Activated CD8-positive, alpha-beta memory T cell treated with anti-CD3 and anti-CD28 coated beads, Interleukin-2, amount 50 U/mL, for 24 hours (primary cell): ENCODE results near the gene MAGI2.

Experiments
- DNase-seq: peaks from one replicate; pipeline ENCODE4 v3.0.0-alpha.2; 2020; ENCODE audit errors: extremely low read depth

The MAGI2 gene

DNA sequence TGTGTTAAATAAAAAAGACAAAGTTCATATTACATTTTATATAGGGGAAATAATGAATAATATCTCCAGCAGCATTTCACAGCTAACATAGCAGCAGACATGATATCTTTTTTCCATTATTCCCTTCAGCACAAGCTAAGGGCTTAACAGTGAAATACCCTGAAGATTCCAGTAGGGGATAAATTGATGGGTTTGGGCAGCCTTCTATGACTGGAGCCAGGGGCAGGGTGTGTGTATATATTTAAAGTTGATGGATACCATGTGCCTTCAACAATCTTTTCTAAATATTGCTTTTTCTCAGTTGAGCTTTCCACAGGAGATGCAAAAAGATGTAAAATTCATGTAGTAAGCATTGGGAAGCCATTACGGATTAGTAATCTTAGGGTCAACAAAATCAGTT is 151.2 kb downstream of the MAGI2 start:
- no peak for DNase-seq

DNA sequence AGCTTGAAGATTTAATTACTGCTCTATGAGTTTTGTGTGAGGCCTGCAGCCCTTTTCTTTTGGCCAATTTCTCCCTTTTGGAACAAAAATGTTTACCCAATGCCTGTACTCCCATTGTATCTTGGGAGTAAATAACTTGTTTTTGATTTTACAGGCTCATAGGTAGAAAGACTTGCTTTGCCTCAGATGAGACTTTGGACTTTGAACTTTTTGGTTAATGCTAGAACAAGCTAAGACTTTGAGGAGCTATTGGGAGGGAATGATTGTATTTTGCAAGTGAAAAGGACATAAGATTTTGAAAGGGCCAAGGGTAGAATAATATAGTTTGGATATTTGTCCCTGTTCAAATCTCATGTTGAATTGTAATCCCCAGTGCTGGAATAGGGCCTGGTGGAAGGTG is 152.0 kb downstream of the MAGI2 start:
- no peak for DNase-seq

DNA sequence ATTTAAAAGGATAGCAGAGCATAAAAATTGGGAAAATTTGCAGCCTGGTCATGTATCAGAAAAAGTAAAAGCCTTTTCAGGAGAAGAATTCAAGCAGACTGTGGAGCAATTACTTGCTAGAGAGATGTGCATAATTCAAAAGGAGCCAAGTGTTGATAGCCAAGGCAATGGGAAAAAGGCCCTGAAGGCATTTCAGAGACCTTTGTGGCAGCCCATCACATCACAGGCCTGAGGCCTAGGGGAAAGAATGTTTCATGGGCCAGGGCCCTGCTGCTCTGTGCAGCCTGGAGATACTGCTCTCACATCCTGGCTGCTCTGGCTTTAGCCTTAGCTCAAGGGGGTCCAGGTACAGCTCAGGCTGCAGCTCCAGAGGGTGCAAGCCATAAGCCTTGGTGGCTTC is 152.9 kb downstream of the MAGI2 start:
- no peak for DNase-seq

DNA sequence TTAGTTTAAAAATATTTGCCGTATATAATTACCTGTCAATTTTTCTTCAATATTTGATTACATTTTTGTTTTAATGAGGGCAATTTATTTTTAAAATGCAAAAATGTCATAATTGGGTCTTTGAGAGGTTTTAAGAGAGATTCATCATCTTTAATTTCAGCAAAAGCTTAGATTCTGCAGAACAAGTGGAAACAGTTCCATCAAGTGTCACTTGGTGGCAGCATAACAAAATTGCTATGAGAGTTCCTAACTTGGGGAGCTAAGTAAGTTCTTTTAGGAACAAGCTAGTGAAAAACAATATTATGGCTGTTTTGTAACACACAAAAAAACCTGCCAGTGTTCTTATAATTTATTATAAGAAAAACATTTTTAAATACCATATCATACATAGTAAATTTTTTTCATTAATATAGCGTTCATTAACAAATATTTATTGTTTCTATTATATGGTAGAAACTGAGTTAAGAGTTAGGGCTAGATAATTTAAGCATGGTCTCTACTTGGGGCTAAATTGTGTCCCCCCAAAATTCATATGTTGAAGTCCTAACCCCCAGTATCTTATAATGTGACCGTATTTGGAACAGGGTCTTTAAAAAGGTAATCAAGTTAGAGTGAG is 155.2 kb downstream of the MAGI2 start:
- no peak for DNase-seq

DNA sequence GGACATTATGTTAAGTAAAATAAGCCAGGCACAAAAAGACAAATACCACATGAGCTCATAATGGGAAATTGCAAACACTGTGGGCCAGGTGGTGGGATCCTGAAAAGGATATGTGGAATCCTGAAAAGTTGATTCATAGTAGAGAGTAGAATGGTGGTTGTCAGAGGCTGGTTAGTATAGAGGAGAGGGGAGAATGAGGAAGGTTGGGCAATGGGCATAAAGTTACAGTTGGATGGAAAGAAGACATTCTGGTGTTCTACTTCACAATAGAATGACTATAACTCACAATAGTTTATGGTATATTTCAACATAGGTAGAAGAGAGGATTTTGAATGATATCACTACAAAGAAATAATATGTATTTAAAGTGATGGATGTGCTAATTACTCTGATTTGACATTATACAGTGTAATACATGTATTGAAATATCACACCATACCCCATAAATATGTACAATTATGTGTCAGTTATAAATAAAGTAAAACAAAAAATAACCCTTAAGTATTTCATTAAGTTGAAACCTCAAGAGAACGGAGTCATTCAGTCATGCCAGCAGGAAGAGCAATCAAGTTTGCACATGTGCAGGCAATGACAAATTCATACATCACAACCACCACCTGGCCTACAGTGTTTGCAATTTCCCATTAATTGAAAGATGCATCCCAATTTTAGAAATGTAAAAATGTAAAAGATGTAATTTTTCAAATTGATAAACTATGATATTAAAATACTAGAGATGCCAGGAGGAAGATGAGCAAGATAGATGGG is 156.7 kb downstream of the MAGI2 start:
- DNase-seq: no peak

DNA sequence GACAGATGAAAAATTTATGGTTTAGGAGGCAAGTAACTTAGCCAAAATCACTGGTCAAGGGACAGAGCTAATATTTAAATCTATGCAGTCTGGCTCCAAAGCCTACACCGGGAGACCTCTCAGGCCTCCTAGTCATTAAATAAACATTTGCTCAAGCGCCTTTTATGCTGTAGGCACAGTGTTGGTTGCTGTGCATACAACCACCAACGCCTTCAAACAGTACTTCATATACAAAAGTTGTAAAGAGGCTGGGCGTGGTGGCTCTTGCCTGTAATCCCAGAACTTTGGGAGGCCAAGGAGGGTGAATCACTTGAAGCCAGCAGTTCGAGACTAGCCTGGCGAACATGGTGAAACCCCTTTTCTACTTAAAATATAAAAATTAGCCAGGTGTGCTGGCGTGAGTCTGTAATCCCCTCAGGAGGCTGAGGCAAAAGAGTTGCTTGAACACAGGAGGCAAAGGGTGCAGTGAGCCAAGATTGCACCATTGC is 159.8 kb downstream of the MAGI2 start:
- DNase-seq: no peak

DNA sequence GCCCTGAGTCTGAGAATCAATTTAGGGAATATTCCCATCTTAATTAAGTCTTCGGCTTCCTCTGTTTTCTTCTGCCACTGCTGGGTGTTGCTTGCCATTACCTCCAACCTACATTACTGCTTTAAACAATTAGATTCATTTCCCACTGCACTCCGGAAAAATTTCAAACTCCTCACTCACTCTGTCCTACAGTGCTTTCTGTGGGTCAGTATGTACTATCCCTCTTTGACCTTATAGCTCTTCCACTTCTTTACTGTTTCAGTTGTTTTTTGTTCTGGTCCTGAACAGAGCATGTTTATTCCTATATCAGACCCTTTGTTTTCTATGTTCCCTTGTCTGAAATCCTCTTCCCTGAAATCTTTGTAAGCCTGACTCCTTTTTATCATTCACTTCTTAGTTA is 160.6 kb downstream of the MAGI2 start:
- DNase-seq: no peak

DNA sequence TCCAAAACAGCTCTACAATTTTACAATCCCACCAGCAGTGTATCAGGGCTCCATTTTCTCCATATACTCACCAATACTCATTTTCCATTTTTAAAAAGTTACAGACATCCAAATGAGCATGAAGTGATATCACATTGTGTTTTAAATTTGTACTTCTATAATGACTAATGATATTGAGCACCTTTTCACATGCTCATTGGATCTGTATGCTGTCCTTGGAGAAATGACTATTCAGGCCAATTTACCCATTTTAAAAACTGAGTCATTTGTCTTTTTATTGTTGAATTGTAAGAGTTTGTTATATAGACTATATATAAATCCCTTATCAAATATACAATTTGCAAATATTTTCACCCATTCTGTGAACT is 162.0 kb downstream of the MAGI2 start:
- no peak for DNase-seq

DNA sequence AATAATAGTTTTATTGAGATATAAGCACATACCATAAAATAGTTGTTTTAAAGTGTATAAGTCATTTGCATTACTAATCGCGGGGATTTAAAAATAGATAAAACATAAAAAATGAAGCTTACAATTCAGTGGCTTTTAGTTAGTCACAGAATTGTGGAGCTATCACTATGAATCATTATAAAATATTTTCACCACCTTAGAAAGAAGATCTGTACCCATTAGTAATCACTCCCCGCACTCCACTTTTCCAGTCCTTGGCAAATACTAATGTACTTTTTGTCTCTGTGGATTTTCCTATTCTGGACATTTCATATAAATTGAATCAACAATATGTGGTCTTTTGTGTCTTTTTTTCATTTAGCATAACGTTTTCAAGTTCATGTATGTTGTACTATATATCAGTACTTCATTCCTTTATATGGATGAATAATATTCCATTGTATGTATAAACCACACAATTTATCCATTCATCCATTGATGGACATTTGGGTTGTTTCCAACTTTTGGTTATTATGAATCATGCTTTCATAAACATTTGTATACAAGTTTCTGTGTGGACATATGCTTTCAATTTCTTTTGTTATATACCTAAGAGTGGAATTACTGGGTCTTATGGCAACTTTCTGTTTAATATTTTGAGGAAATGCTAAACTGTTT is 162.5 kb downstream of the MAGI2 start:
- DNase-seq: no peak

DNA sequence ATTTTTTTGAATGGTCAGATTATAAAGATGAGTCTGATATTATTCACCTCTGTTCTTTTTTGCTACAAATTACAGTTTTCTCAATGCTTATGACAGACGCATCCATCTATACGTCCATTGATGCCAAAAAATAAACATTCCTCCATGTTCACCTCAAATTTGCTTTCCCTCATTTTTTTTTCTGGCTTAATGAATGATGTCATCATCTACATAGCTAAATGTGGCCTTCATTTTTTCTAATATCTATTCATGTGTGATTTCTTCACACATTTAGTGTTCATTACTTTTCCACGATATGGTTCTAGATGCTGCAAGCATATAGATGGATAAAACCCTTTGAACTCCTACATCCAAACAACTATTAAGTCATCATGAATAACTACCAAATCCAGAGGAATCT is 163.1 kb downstream of the MAGI2 start:
- no peak for DNase-seq

DNA sequence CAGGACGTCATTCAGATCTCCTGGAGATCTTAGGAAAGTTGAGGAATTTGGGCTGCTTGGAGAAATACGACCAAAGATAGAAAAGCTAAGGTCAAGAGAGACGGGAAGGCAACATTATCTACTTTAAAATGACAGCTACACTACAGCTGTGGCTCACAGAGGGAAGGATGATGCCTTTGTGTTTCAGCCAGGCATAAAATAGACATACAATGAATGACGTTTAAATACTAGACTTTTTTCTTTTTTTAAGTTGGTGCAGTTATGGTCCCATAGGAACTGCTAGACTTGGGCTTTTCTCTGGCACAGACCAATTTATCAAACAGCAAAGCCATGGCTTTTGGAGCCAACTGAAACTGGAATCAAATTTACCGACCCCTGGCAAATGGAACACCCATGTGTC is 164.8 kb downstream of the MAGI2 start:
- no peak for DNase-seq

DNA sequence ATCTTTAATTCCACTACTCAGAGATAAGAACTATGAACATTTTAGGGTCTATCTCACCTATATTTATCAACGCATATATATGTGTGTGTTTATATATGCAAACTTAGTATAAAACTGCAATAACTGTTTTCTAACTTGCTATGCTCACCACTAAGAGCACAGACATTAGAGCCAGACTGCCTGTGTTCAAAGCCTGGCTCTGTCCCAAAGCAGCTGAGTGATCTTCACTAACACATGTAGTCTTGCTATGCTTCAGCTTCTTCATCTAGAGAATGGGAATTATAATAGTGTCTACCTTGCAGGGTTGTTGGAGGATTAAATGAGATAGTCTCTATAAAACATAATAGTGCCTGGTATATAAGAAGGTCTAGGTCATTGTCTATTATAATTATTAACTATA is 165.5 kb downstream of the MAGI2 start:
- DNase-seq: no peak

DNA sequence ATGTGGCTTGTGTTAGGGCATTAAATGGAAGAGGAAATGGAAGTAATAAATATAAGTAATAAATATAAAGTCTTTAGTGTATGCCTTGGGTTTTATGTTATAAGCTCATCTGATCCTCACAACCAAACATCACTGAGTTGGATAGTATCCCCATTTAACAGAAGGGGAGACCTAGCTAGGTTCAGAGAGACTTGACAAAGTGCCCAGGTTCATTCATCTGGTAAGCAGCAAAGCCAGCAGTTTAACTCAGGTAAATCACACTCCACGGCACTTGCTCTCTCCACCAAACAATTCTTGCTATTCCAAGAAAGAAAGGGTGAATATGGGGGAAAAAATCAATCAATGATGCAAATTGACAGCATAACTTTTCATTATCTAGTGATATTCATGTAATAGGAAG is 167.3 kb downstream of the MAGI2 start:
- no peak for DNase-seq

DNA sequence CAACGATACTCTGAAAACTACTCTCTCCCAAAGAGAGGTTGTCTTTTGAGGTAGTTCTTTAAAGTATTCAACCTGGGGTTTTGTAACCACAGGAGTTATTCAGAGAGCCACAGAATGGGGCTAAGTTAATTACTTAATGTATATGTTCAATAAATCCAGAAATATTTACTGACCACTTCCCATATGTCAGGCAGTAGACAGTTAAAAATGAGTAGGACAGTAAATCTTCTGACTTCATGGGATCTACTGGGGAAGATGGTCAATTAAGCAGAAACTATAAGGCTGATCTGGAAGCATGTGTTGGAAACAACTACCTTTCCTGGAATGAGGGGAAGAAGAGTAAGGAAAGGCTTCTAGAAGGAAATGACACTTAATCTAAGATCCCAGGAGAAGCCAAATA is 167.7 kb downstream of the MAGI2 start:
- no peak for DNase-seq

DNA sequence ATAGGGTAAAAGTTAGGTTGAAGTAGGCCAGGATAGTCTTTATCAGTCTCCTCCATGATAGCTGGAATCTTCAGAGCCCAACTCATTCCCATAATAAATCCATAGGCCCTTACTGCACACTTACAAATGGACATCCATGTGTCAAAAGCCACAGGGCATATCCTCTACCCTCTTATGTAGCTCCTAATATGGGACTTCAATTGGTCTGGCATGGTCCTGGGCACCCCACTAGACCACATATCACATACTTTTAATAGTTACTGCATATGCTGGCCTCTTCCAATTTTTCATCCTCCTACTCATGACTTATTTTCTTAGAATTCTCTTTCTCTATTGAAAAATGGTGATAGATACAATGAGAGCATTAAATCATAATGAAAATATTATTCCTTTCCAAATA is 169.3 kb downstream of the MAGI2 start:
- DNase-seq: no peak

DNA sequence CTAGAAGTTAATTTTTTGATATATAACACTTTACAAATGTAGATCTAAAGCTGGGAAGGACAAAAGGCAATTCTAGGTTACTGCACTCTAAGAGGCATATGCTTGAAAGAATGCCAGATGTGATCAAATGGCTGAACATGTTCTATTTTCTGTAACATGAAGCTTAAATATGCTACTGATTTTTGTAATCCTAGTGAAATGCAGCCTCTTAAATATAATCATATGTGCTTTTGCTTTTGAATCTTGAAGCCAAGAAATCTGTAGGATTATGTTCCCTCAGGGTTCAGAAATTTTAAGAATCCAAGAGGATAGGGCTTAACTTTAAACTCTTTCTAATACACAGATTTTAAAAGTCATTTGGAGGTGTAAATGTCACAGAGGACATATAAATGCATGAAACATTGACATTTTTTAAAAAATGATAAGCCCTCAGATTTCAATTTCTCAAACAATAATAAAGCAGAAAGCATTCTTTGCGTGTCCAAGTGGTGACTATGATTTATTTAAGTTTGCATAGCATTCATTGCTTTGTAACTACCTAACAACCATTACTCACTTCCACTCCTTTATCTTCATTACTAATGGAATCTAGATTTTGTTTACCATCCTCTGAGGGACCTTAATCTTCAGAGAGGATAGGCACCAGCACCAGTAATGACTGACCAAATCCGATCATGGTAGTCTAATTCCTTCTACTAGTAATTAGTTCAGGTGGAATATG is 170.4 kb downstream of the MAGI2 start:
- no peak for DNase-seq

DNA sequence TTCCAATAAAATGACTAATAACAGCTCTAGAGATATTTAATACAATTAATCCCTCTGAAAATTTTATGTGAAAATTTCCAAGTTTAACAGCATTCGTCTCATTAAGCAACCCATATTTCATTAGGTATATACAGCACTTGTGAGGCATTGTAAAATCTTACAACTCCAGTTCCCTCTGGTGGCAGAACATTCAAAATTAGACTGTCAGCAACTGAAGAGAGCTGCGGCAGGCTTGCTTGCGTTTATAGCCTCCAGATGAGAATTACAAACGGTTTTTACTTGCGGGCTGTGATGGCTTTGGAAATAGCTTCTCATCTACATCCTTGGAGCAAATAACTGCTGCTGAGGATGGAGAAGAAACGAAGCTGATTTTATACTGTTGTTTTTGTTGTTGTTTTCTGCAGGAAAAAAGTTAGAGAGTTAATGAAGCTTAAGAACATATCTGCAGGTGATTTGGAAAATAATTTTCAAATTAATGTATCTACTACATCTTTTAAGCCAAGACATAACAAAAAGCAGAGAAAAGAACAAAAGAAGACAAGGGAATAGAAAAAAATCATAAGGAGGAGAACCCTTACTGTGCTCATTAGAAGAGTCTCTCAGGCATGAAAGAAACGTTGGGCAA is 171.3 kb downstream of the MAGI2 start:
- no peak for DNase-seq

DNA sequence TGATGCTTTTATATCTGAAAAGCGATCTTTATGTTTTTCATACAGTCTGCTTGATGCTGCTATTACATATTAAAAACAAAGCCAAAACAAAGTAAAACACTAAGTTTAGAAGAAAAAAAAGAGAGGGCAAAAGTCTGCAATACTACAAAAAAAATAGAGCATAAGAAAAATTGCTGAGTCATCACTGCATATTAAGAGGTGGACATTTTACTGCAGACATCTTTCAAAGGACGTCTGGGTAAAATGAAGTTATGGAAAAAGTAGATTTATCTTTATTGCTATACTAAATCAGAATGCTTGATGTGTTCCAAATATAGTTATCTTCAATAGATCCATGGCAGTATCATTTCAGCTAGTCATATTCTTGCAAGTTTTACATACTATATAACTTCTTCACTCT is 172.0 kb downstream of the MAGI2 start:
- no peak for DNase-seq

DNA sequence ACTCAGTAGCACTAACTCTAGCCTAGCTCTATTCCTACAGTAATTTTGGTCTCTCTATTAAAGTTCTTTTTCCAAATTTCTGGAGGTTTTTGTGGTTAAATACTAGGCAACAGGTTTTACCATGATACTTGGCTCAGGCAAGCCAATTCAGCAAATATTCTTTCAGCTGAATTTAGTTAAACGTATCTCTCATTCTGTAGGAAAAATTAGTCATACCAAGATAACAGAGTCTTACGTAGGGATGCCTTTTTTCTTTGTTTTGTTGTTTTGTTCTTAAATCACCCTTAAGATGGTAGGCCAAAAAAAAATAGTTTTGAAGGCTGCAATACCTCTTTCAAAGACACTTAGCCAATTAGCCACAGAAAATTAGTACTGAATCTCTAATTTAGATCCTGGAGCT is 180.5 kb downstream of the MAGI2 start:
- DNase-seq: no peak

DNA sequence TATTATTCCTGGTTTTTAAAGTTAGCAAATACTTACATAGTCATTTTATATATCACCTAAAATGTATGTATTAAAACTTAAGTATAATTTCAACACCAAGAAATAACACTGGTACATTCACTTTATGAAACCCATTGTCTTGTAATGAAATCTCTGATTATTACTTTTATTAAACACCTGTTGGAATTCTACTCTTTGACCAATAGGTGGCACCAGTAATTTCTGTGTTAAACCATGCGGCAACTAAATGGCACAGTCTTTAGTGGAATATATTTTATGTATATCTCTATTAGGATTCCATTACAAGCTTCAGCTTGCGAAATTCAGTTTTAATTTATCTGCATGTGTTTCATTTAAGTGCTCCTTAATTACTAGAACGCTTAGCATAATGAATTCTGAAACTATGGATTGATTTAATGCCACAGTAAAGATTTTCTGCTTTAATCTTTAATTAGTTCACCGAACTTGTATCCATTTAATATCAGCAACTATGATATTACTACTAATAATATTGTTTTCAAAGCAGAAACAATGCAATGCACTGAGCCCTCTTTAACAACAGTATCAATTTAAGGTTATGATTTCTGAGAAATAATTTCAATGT is 181.3 kb downstream of the MAGI2 start:
- no peak for DNase-seq

DNA sequence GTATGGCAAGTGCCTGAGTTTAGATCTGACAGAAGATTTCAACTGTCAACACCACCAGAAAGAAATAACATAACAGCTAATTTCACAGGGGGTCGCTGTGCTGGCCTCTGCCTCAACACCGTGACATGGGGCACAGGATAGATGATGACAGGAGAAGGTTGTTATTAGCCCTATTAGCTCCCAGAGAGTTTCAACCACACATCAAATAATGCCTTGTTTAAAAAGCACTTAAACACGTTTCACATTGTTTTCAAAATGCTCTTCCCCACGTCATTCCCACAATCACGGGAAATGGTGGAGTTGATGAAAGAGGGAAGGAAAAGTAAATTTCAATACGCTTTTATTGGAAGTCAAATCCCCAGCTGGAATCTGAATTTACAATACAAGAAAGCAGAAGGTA is 184.7 kb downstream of the MAGI2 start:
- DNase-seq: no peak

DNA sequence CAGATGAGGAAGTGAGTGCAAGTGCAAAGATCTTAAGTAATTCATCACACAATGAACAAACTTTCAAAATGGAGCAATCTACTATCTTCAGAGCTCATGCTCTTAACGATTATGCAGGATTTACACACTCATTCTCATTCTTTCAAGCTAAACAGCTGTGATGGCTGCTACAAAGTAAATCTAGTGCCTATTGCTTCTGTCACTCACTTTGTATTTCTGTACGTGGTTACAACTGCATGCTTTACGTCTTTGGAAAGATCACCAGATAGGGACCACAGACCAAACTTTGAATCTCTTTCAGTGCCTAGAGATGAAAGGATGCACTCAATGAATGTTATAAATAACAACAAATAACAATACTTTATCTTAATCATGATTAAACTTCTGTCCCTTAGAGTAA is 194.6 kb downstream of the MAGI2 start:
- no peak for DNase-seq
